GM12873 (cell line): ENCODE results near the gene SHD.

ENCODE experiments used
- CTCF ChIP-seq: IDR thresholded peaks from 2 replicates; pipeline ENCODE4 v1.5.1; 2012; ENCODE audit warnings: low read depth, mild to moderate bottlenecking, moderate library complexity, low read length, control low read depth; ENCODE audit not compliant: insufficient read depth; ENCODE audit errors: missing control alignments

Gene SHD

GRCh38 chr19:4302243-4302640, 23.2 kb downstream of the SHD start, which contains the start of gene TMIGD2:
Gene TMIGD2, minus strand, starts transcription at chr19:4302389. Its CDS starts 4 bp downstream, at chr19:4302385.
- no peak for TF ChIP-seq CTCF

- TF ChIP-seq CTCF: no peak
Observed at GRCh38 chr19:4303819-4304537, 24.9 kb downstream of the SHD start.

GRCh38 chr19:4304538-4305256, 25.6 kb downstream of the SHD start, which contains the start of gene FSD1:
Gene FSD1, plus strand, starts transcription at chr19:4304598. Its CDS starts 149 bp downstream, at chr19:4304747.
- TF ChIP-seq CTCF: no peak

- TF ChIP-seq CTCF: no peak
Observed at GRCh38 chr19:4305257-4305612, 26.2 kb downstream of the SHD start.

GRCh38 chr19:4305659-4306058, 26.6 kb downstream of the SHD start:
- TF ChIP-seq CTCF: no peak

- TF ChIP-seq CTCF: no peak
Observed at GRCh38 chr19:4310247-4311121, 31.4 kb downstream of the SHD start.
